Cardiac septum (tissue), 1 donor: ENCODE data around the gene PLSCR3. TPM values are rescaled to one million over a fixed set of nuclear protein-coding genes. Genes with fewer than 3 reads are reported as not detected.
A peak's percentile ranks its signal among the peaks of the same experiment; 100 is the strongest.

Experiments
- DNase-seq: peaks from one replicate; pipeline ENCODE4 v3.0.0-alpha.2; 2020; ENCODE audit warnings: low spot score
- intact Hi-C: fragments of 100-400 bp; cut with DNase I; formaldehyde crosslinking; loops from one replicate; pipeline ENCODE4 v1.14.0; 2022
- total RNA-seq: library from RNA; stranded (reverse); fragmentation: NEBNext Ultra II Directional; extraction: Animal tissue kit (Norgen Biotek cat#: 25700); gene quantifications from one replicate; pipeline ENCODE4 v1.2.1, GENCODE V29; 2021
- donor health status: DM: no; HTN: no; CAD: no.

The PLSCR3 gene
- total RNA-seq, 1 donor from 2014 or later = 16.8 TPM

DNA sequence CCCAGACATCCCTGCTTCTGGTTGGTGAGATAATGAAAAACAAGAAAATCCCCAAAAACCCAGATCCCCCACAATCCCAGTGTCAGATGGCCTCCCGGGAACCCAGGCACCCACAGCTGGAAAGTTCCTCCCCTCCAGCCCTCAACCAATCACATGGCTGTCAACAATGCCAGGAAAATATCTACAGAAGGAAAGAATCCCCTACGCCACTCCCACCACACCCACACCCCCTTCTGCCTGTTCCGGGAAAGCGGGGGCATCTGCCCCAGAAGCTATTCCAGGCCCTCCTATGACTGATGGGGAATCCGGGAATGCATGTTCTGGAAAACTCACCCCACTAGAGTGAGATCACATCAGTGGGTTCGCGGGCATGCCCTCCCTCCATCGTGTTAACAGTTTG is 37.6 kb downstream of the PLSCR3 start:
- intact Hi-C loops = loop anchor here (5.0 kb wide), 1 partner anchor 206 kb away; the partner anchor contains the start of gene SENP3
- no peak for DNase-seq

- intact Hi-C loops = loop anchor here (5.0 kb wide), 1 partner anchor 206 kb away; the partner anchor contains the start of gene SENP3
Measured at GRCh38 chr17:7356072-7356549, 38.2 kb downstream of the PLSCR3 start.

DNA sequence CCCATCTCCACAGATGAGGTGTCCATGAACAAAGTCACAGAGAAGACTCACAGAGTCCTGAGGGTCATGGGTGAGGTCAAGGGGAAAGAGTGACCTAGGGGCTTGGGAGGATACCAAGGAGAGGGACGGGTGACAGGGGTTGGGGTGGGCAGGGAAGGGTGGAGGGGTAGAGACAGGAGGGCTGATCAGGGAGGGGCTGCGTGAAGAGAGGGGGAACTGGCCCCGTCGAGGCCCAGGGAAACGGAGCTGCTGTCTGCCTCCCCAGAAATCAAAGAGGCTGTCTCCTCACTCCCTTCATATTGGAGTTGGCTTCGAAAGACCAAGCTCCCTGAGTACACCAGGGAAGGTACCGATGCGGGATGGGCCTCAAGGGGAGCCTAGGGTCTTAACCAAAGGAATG is 38.8 kb downstream of the PLSCR3 start:
- intact Hi-C loops = loop anchor here (2.0 to 5.0 kb wide), 2 partner anchors 81 to 207 kb away; partner anchors contain the start of gene SENP3
- DNase-seq = no peak

More at GRCh38 chr17:7356072-7356549, 38.2 kb downstream of the PLSCR3 start:
- peak; percentile 90 for DNase-seq

DNA sequence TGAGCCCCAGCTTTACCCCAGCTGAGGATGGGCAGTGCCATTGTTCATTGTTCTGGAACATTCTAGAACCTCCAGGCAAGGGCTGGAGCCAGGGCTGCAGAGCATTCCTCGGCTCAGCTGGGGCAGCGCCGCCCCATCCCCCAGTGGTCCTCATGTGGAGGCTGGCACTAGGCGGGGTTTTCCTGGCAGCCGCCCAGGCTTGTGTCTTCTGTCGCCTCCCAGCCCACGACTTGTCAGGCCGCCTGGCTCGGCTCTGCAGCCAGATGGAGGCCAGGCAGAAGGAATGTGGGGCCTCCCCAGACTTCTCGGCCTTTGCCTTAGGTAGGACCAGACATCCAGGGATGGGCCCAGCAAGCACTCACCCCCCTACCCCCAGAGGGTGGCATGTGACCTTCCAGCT is 39.3 kb downstream of the PLSCR3 start, which contains the start of gene TMEM95:
Gene TMEM95 (plus strand): TSS at position 104 of the 400 bp plus-strand sequence. CDS start 49 bp downstream, at position 153.
- peak; percentile 85 for DNase-seq
- intact Hi-C loops = loop anchor here (2.0 to 5.0 kb wide), 2 partner anchors 82 to 207 kb away; partner anchors contain the start of gene SENP3

DNA sequence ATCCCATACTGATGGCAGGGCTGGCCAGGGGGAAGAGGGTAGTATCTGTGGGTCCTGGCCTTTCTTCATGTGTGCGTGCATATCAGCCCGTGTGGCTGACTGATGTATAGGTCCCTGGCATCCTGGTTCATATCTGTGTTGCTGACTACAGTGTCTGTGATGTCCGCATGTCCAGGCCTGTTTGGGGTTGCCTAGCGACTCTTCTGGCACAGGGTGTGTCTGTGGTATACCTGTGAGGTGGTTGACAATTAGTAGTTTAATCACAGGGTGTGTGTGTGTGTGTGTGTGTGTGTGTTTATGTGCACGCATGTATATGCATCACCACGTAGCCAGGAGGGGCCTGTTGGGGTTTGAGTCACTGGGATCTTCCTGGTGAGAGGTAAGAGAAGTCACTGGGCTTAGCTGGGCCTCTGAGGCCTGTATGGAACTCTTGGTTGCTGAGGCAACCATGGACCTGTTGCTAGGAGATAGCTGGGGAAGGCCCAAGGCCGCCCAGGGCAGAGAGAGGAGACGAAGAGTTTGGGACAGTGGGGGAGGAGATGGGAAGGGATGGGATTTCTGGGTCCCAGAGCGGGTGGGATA is 40.0 kb downstream of the PLSCR3 start:
- intact Hi-C loops = loop anchor here (2.0 kb wide), 1 partner anchor 82 kb away; no protein-coding TSS in a partner anchor
- no peak for DNase-seq

DNA sequence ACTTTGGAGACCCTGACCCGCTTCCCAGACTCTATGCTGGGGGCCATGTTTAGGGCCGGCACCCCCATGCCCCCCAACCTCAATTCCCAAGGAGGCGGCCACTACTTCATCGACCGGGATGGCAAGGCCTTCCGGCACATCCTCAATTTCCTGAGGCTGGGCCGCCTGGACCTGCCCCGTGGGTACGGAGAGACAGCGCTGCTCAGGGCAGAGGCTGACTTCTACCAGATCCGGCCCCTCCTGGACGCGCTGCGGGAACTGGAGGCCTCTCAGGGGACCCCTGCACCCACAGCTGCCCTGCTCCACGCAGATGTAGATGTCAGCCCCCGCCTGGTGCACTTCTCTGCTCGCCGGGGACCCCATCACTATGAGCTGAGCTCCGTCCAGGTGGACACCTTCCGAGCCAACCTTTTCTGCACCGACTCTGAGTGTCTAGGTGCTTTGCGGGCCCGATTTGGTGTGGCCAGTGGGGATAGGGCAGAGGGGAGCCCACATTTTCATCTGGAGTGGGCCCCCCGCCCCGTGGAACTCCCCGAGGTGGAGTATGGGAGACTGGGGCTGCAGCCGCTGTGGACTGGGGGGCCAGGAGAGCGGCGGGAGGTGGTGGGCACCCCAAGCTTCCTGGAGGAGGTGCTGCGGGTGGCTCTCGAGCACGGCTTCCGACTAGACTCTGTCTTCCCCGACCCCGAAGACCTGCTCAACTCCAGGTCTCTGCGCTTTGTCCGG is 41.3 kb downstream of the PLSCR3 start:
- intact Hi-C loops = loop anchor here (2.0 kb wide), 1 partner anchor 72 kb away; the partner anchor contains the start of gene SLC2A4
- DNase-seq = no peak

DNA sequence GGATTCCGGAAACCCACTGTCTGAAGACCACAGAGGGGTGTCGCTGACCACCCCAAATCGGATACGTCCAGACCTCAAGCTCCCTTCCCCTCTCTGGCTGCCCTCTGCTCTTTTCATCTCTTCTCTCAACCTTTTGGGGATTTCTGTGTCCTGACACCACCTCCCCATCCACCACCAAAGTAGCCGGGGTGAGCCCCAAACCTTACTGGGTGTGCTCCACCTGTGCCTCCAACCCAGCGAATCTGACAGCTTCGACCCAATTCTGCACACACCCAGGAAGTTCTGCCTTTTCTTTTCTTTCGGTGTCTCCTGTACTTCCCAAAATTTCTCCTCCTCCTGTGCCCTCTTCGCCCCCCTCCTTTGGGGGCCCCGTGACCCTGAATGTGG is 41.8 kb downstream of the PLSCR3 start:
- no peak for DNase-seq
- intact Hi-C loops = loop anchor here (2.0 kb wide), 1 partner anchor 72 kb away; the partner anchor contains the start of gene SLC2A4

- DNase-seq = peak; percentile 94
- intact Hi-C loops = loop anchor here (1.0 to 2.0 kb wide), 4 partner anchors 23 to 132 kb away; partner anchors contain the start of genes NEURL4, POLR2A, SLC2A4 and TMEM256
Measured at GRCh38 chr17:7351665-7352502, 42.4 kb downstream of the PLSCR3 start, which contains the start of gene KCTD11. Gene KCTD11, plus strand, starts transcription at chr17:7352162.

DNA sequence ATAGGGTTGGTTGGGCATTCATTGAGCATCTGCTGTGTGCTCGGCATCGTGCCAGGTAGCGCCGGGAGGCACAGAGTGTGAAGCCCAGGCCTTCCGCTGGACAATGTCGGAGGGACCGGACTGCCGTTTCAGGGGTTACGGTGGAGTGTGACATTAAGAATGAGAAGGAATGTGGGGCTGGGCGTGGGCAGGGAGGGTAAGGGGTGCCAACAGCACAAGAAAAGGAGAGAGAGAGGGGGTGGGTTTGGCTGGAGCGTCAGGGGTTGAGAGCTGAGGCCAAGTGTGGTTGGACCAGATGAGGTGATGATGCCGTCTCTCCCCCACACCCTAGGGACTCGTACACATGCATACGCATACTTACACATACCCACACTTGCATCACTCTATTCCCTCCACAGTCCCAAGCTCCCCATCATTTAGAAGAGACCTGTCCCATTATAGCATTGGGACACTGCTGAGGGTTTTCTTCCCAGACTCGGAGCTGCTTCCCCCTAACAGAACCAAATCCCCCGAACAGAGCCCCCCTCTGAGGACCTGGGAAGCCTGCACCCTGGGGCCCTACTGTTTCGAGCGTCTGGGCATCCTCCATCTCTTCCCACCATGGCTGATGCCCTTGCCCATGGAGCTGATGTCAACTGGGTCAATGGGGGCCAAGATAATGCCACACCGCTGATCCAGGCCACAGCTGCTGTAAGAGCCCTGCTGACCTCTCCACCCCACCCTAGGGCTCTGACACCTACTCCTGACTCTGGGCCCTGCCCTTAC is 45.7 kb downstream of the PLSCR3 start:
- DNase-seq = no peak
- intact Hi-C loops = loop anchor here (5.0 kb wide), 1 partner anchor 41 kb away; the partner anchor contains the start of gene EIF5A

- DNase-seq = no peak
- intact Hi-C loops = loop anchor here (2.0 to 5.0 kb wide), 2 partner anchors 17 to 41 kb away; partner anchors contain the start of gene EIF5A
Measured at GRCh38 chr17:7347630-7348477, 46.5 kb downstream of the PLSCR3 start.

GRCh38 chr17:7346761-7347614 is 47.3 kb downstream of the PLSCR3 start:
- DNase-seq = no peak
- intact Hi-C loops = loop anchor here (2.0 to 5.0 kb wide), 2 partner anchors 16 to 40 kb away; partner anchors contain the start of gene EIF5A

- intact Hi-C loops = no loop called here
Measured at GRCh38 chr17:7343250-7343649, 51.1 kb downstream of the PLSCR3 start.

GRCh38 chr17:7341842-7342241 is 52.5 kb downstream of the PLSCR3 start:
- no peak for DNase-seq
- intact Hi-C loops = no loop called here

More at GRCh38 chr17:7343250-7343649, 51.1 kb downstream of the PLSCR3 start:
- no peak for DNase-seq

- intact Hi-C loops = no loop called here
- DNase-seq = no peak
Measured at GRCh38 chr17:7340179-7340578, 54.1 kb downstream of the PLSCR3 start.
